Tibial nerve (tissue), 4 donors: ENCODE results near the gene S100A9. TPM values are rescaled to one million over a fixed set of nuclear protein-coding genes. Genes with fewer than 3 reads are reported as not detected.
"Not testable (repeated sequence)": the region's sequence is repeated elsewhere in the genome, so short reads cannot be mapped to it uniquely, and the experiment has no call there.

Experiments used
- DNase-seq, 2 donors: peaks; one replicate each; pipeline ENCODE4 v3.0.0-alpha.2; 2019; ENCODE audit warnings: low spot score in 2 of 2
- H3K27ac ChIP-seq, 4 donors: fragments of 200-600 bp; sonication (generic) in 3 of 4; one replicate each; pipeline ENCODE4 v1.5.1; 2017 to 2019; ENCODE audit warnings: mild to moderate bottlenecking in 1 of 4
- H3K27me3 ChIP-seq, 2 donors: fragments of 200-600 bp; sonication (generic) in 1 of 2; one replicate each; pipeline versions ENCODE4 v1.5.1 to v1.6.0; 2017 to 2019
- H3K36me3 ChIP-seq, 3 donors: fragments of 200-600 bp; sonication (generic); one replicate each; pipeline ENCODE4 v1.5.1; 2018 to 2019
- H3K4me1 ChIP-seq, 4 donors: fragments of 200-600 bp; sonication (generic) in 3 of 4; one replicate each; pipeline ENCODE4 v1.5.1; 2017 to 2019
- H3K4me3 ChIP-seq, 4 donors: fragments of 200-600 bp; sonication (generic) in 3 of 4; one replicate each; pipeline ENCODE4 v1.5.1; 2017 to 2019; ENCODE audit warnings: mild to moderate bottlenecking in 1 of 4, moderate library complexity in 1 of 4
- H3K9me3 ChIP-seq, 4 donors: fragments of 200-600 bp; sonication (generic) in 3 of 4; one replicate each; pipeline ENCODE4 v1.5.1; 2017 to 2019
- EP300 ChIP-seq, 2 donors: sonication (generic); formaldehyde crosslinking; IDR thresholded peaks; one replicate each; pipeline ENCODE4 v1.6.1; 2017; ENCODE audit warnings: antibody characterized with exemption in 2 of 2, mild to moderate bottlenecking in 1 of 2
- POLR2A ChIP-seq, 2 donors: fragments of 450-650 bp; IDR thresholded peaks; one replicate each; pipeline ENCODE4 v1.6.1; 2017; ENCODE audit warnings: antibody characterized with exemption in 2 of 2, mild to moderate bottlenecking in 2 of 2, moderate library complexity in 2 of 2
- WGBS, 2 donors: methylation state at CpG; one replicate each; pipeline ENCODE4 v1.1.5; 2018; 5-methylcytosine and 5-hydroxymethylcytosine counted together
- total RNA-seq, 4 donors: library from RNA; depleted of rRNA; stranded (reverse); fragments of >200 nt; gene quantifications; one replicate each; pipeline ENCODE4 v1.1.0, GENCODE V29; 2016
- TF ChIP-seq, protein P1 (sequence below), 5 experiments: fragments of 200-600 bp in 3 of 5; fragments of 450-650 bp in 2 of 5; sonication (generic) in 3 of 5; IDR thresholded peaks; one replicate each; pipeline ENCODE4 v1.5.1; 2016 to 2019; ENCODE audit warnings: antibody characterized with exemption in 5 of 5, mild to moderate bottlenecking in 3 of 5, moderate library complexity in 2 of 5

S100A9 gene
- total RNA-seq, 4 donors from 2014 or later = 58.8 to 793 (median 88.3) TPM

GRCh38 chr1:153345187-153346076, 12.2 kb upstream of the S100A9 start:
- peaks cover 0 to 65% of the 10 kb centered on the region in 2 donors for H3K27me3 ChIP-seq
- no peak overlapping the region for H3K27ac ChIP-seq
- TF ChIP-seq, protein P1, sequence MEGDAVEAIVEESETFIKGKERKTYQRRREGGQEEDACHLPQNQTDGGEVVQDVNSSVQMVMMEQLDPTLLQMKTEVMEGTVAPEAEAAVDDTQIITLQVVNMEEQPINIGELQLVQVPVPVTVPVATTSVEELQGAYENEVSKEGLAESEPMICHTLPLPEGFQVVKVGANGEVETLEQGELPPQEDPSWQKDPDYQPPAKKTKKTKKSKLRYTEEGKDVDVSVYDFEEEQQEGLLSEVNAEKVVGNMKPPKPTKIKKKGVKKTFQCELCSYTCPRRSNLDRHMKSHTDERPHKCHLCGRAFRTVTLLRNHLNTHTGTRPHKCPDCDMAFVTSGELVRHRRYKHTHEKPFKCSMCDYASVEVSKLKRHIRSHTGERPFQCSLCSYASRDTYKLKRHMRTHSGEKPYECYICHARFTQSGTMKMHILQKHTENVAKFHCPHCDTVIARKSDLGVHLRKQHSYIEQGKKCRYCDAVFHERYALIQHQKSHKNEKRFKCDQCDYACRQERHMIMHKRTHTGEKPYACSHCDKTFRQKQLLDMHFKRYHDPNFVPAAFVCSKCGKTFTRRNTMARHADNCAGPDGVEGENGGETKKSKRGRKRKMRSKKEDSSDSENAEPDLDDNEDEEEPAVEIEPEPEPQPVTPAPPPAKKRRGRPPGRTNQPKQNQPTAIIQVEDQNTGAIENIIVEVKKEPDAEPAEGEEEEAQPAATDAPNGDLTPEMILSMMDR (IDR thresholded peaks at IDR 0.05) = no peak
- TF ChIP-seq POLR2A (IDR thresholded peaks at IDR 0.05) (no peak), EP300 (IDR thresholded peaks at IDR 0.05) (no peak)
- DNase-seq = no peak
- 76 to 77% methylated on average over 14 of the region's 14 CpGs for WGBS, 2 donors
- no peaks in the 10 kb centered on the region for H3K36me3 ChIP-seq
- H3K4me1 ChIP-seq = no peaks in the 10 kb centered on the region
- H3K4me3 ChIP-seq = no peak overlapping the region
- H3K9me3 ChIP-seq = no peaks in the 10 kb centered on the region

DNA sequence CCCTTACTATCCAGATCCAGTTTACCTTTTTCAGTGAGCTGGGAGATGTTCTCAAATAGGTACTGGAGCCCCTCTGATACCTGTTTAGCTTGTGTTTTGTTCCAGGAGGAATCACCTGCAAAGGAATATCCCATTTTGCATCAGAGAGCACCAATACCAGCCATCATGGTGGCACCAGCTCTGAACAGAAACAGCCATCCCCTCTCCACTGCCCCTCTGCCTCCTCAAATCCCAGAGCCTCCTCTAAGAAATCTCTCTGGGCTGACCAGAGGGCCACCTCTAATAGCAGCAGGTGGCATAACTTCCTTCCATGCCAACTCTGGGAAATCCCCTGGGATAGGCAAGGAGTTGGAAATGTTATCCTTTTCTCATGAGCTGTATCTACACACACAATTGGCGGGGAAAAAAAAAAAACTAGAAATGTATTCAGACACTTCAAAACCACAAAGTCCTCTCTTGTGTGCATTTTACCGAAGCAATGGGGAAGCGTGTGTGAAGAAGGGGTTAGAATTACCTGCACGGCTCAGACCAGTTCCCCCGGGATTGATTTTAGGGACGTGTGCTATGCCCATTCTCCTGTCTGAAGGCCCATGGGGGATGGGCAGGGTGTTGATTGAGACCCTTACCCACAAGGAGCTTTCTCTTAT, 11.5 kb upstream of the S100A9 start:
- no peak for DNase-seq
- Histone ChIP-seq H3K27ac (no peak overlapping the region), H3K4me3 (no peak overlapping the region), H3K27me3 (peaks cover 0 to 67% of the 10 kb centered on the region in 2 donors), H3K4me1 (no peaks in the 10 kb centered on the region), H3K36me3 (no peaks in the 10 kb centered on the region), H3K9me3 (no peaks in the 10 kb centered on the region)
- WGBS, 2 donors = 59 to 64% methylated on average over 6 of the region's 6 CpGs
- TF ChIP-seq POLR2A (IDR thresholded peaks at IDR 0.05) (no peak), EP300 (IDR thresholded peaks at IDR 0.05) (no peak)
- TF ChIP-seq, protein P1 (IDR thresholded peaks at IDR 0.05) = no peak

GRCh38 chr1:153347049-153347448, 10.6 kb upstream of the S100A9 start:
- H3K36me3 ChIP-seq, DNase-seq, H3K9me3 ChIP-seq, H3K27ac ChIP-seq, H3K4me3 ChIP-seq, H3K4me1 ChIP-seq: not testable (repeated sequence)
- 68 to 75% methylated on average over 14 of the region's 14 CpGs for WGBS, 2 donors
- peaks cover 0 to 75% of the 10 kb centered on the region in 2 donors for H3K27me3 ChIP-seq

DNA sequence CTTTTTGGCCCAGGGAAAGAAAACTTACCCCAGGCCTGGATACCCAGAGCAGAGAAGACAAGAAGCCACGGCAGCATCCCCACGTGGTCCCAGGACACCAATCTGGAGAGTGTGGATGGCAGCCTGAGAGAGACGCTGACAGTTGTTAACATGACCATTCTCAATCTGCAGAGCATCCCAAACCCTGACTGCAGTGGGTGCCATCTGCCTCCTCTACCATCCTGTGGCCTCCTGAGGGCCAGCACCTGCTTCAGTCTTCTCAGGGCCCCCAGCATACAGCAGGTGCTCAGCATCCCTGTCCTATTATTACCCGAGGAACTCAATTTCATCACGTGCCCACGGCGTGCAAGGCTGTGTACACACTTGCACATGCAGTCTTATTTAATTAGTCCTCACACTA, 9.8 kb upstream of the S100A9 start:
- no peaks in the 10 kb centered on the region for H3K4me1 ChIP-seq
- no peak overlapping the region for H3K4me3 ChIP-seq
- 73 to 79% methylated on average over 7 of the region's 7 CpGs for WGBS, 2 donors
- H3K9me3 ChIP-seq = no peaks in the 10 kb centered on the region
- no peaks in the 10 kb centered on the region for H3K36me3 ChIP-seq
- DNase-seq = no peak
- H3K27me3 ChIP-seq = peaks cover 0 to 74% of the 10 kb centered on the region in 2 donors
- no peak overlapping the region for H3K27ac ChIP-seq
- TF ChIP-seq EP300 (IDR thresholded peaks at IDR 0.05) = no peak

DNA sequence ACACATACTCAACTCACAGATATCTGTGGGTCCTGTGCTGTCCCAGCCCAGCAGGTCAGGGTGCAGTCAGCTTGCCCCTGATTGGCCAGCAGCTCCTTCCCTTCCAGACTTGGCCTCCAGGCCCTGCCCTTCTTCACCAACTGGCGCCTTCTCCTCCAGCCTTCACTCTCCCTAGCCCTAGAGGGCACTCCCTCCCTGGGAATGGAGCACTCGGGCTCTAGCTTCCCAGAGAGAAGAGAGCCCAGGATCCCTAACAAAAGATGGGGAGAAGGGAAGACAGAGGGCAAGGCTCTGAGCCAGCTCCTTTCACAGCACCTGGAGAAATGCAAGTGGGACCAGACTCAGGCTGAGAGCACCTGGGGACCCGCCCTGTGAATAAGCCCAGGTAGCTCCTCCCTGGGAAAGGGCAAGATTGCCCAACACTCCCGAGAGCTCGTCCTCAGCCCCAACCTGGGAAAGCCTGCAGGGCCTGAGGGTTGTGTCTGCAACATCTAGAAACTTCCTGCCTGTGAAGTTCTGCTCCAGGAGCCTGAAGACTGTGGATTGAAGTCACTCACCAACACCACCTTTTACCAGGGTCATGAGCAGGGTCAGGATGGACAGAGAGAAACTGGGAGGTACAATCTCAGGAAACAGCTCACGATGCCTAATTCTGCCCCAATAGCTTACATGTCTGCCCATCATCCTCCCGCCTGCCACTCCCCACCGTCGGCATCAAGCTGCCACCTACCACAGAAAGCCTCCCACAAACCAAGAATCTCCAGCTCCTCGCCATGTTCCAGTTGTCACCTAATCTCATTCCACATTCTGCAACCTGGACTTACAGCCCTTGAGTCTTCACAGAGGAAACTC, 8.9 kb upstream of the S100A9 start, which contains the start of gene PGLYRP4:
Gene PGLYRP4, minus strand, starts transcription at position 331 of the 852 bp plus-strand sequence. CDS start 909 bp downstream, outside the sequence.
- peaks cover 0 to 68% of the 10 kb centered on the region in 2 donors for H3K27me3 ChIP-seq
- no peaks in the 10 kb centered on the region for H3K36me3 ChIP-seq
- 60 to 64% methylated on average over 8 to 9 of the region's 10 CpGs for WGBS, 2 donors
- no peaks in the 10 kb centered on the region for H3K9me3 ChIP-seq
- no peaks in the 10 kb centered on the region for H3K4me1 ChIP-seq
- TF ChIP-seq POLR2A (IDR thresholded peaks at IDR 0.05) = no peak
- no peak for TF ChIP-seq EP300 (IDR thresholded peaks at IDR 0.05)
- TF ChIP-seq, protein P1 (IDR thresholded peaks at IDR 0.05) = no peak
- H3K27ac ChIP-seq = no peak within 1 kb of the TSS
- DNase-seq = no peak
- H3K4me3 ChIP-seq = no peak within 1 kb of the TSS
